HG02970 (cell line): ENCODE results near the gene NBL1.
"Not testable (repeated sequence)": the region's sequence is repeated elsewhere in the genome, so short reads cannot be mapped to it uniquely, and the experiment has no call there.

Source experiments
- ATAC-seq: cut with Tn5 transposase; IDR thresholded peaks from one replicate; pipeline ENCODE4 v1.9.1; 2021; ENCODE audit warnings: mild to moderate bottlenecking, moderate library complexity, moderate number of reproducible peaks; ENCODE audit not compliant: unreplicated experiment, low FRiP score

NBL1 gene

DNA sequence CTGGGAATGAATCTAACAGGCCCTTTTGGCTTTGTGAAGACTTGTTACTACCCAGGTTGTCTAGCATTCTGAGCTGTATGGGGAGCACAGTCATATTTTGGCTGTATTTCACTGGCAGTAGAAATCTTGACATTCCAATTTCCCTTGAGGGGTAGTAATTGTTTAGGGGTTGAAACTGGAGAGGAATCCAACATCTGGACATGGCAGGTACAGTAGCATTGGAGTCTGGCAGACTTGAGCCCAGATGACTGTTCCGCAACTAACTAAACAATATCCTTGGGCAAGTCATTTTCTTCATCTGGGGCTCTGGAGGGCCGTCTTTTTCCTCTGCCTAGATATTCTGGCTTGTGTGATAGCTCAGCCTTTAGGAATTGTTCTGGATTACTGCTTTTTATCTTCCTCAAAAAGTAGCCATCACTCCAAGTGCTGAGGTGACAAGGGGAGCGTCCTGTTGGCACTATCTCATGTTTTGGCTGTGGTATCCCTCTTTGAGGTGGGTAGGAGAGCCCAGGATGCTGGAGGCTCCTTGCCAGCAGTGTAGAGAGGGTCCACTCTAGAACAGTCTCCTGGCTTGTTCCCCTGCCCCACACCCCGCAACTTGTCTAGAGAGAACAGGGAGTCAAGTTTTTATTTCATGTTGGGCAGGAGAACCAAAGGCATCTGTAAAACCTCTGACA lies 22.7 kb upstream of the NBL1 start:
- ATAC-seq: no peak

DNA sequence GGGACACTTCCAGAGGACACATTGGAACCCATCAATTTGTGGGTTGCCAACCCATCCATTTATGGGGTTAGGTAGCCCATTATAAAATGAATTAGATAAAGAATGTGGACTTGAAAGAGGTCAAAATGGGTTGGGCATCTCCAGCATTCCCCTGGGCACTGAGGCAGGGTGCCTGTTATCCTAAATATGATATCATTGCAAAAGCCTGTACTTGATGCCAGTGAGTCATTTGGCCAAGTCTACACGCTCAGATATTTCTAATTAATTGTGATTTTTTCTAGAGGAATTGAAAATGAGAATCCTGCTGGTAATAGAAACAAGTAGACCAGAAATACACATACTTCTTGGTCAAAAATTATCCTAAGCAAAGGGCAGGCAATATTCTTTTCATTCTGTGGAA lies 21.9 kb upstream of the NBL1 start:
- ATAC-seq: no peak

DNA sequence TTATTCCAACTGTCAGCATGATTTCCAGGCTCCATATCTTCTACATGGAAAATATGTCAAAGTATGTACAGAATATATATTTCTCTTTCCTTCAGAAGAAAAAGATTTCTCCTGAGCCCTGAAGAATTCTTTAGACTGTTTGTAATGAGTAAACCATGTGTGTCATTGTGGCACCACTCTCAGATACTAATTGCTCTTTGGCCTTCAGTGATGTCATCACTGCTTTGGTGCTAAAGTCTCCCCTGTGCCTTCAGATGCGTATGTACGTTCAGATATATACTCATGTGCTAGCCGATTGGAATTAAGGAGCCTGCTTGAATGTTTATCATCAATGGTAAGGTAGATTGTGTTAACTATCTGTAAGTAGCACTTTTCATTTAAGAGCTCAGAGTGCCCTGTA lies 20.6 kb upstream of the NBL1 start:
- ATAC-seq: no peak

DNA sequence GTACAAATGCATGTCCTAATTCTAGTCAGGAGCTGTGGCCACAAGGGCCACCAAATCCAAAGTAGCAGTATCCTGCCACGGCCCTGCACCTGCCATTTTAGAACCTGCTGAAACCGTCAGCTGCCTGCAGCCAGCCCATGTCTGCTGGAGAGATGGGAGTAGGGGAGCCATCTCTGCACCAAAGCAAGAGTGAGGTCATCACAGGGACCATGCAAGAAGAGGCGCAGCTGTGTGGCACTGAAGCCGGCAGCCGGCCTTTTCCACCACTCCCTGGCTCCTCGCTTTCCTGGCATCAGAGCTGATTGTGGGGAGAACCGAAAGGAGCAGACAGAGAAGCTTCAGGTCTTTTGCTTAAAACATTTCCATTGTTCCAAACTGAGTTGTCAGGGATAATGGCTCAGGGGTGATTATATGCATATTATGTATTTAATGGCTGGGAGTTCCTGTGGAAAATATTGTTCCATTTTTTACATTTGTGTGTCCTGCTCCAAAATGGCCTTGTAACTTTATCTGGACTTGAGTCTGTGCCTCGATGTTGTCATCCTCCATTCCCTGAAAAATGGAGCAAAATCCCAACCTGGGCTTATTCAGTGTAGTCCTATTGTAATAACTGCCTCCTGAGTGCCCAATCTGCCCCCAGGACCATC lies 18.7 kb upstream of the NBL1 start:
- no peak for ATAC-seq

DNA sequence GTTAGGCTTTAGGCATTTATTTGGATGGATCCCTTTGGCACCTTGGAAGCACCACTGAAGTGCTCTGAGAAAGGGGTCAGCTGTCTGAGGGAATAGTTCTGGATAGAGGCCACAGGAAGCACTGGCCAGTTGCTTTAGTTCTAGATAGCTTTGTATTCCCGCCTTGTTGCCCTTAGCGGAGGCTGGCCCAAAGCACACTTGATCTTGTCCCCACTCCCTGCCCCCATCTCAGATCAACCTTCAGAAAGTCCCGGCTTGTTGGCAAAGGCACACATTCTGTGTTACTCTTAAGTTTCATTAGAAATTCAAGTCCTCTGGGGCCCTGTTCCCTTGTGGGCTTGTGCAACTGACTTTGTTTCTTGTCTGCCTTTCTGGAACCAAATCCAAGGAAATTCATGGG lies 15.2 kb upstream of the NBL1 start:
- ATAC-seq: no peak

DNA sequence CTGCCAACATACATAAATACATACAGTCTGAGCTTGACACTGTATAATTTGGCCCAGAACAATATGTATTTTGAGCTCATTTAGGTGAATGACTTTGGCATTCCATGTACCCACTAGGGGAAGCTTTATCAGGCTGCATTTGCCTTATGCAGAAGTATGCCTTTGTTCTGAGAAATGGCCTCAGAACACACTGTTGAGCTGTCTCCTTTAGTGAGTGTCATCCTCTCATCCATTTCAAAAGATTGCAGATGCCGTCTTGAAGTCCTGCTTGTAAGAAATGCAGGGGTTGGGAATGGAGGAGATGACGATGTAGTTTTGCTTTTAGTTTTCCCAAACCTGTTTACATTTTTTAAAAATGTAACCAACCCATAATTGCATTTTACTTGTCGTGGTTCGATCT lies 14.8 kb upstream of the NBL1 start:
- no peak for ATAC-seq

DNA sequence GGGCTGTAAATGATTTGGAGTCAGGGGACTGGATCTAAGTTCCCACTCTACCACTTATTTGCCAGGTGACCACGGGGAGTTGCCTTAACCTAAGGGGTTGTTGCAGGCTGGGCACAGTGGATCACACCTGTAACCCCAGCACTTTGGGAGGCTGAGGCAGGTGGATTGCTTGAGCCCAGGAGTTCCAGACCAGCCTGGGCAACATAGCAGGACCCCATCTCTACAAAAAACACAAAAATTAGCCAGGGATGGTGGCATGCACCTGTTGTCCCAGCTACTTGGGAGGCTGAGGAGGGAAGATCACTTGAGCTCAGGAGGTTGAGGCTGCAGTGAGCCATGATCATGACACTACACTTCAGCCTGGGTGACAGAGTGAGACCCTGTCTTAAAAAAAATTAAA lies 13.9 kb upstream of the NBL1 start:
- ATAC-seq: not testable (repeated sequence)

DNA sequence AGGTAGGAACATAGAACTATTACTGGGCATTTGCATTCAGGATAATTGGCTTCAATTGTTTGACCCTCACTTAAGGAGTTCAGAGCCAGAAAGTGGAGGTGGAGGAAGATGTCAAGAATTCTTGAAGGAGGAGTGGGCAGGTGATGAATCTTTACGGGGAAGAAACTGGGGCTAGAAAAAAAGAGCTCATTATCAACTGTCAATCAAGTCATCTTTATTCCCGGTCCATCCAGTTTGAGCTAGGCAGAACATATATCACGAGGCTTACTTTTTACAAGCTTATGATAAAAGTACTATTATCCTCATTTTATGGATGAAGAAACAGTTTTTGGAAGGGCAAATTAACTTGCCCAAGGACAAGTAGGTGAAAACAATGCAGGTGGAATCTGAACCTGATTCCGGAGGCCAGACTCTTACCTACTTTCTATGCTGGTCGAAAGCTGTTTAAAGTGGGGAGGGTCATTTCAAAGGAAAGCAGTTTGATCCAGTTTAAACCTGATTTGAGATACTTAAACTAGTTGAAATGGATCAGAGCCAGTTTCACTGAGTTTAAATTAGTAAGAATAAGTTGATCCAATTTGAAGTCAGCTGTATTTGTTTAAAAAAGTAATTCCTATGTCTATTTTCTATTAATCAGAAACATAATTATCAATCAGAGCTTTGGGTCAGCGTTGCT lies 13.3 kb upstream of the NBL1 start:
- no peak for ATAC-seq

DNA sequence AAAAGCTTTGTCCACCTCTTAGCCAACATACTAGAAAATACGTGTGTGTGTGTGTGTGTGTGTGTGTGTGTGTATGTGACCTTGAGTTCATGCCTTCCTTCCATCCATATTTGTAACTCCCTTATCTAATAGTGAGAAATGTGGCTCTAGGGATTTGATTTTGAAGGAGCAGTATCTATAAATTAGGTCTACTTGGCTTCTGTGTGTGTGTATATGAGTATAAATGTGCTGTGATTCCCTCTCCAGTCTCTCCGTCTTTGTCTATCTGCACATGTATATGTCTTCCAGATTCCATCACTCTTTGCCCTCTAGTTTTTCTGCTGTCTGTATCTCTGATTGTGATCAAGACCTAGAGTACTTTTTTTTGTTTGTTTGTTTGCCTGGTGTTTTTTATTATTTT lies 11.9 kb upstream of the NBL1 start:
- no peak for ATAC-seq

DNA sequence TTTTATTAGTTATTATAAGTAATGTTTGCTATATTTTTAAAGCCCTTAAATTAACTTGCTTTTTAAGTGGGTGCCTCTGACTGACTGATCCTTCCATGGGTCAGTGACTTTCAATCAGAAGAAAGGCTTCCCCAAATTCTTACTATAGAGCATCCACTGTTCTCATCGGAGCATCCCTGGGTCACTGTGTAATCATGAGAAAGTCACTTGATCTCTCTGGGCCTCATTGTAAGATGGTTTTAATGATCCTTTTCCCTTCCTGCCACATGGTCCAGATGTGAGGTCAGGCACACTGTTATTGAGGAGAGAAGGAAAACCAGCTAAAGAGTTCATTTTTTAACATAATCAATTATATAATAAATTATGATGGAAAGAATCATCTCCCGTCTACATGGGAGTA lies 11.0 kb upstream of the NBL1 start:
- no peak for ATAC-seq

DNA sequence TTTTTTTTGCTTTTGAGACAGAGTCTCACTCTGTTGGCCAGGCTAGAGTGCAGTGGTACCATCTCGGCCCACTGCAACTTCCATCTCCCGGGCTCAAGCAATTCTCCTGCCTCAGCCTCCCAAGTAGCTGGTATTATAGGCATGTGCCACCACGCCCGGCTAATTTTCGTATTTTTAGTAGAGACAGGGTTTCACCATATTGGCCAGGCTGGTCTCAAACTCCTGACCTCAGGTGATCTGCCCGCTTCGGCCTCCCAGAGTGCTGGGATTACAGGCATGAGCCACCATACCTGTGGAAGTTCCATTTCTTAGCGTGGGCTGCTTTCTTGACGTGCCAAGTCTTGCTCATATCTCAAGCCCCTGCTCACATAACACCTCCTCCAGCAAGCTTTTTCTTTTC lies 9.0 kb upstream of the NBL1 start:
- not testable (repeated sequence) for ATAC-seq

DNA sequence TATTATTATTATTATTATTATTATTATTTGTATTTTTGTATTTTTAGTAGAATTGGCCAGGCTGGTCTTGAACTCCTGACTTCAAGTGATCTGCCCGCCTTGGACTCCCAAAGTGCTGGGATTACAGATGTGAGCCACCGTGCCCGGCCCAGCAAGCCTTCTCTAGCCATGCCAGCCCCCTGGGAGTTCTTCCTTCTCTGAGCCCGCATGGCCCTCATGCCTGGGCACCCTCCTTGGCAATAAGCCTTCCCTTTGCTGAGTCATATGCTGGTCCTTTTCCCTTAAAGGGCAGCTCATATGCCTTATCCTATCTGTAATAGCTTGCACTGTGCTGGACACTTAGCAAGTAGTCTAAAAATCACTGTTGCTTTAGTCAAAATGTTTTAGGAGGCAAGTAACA lies 8.5 kb upstream of the NBL1 start:
- no peak for ATAC-seq

DNA sequence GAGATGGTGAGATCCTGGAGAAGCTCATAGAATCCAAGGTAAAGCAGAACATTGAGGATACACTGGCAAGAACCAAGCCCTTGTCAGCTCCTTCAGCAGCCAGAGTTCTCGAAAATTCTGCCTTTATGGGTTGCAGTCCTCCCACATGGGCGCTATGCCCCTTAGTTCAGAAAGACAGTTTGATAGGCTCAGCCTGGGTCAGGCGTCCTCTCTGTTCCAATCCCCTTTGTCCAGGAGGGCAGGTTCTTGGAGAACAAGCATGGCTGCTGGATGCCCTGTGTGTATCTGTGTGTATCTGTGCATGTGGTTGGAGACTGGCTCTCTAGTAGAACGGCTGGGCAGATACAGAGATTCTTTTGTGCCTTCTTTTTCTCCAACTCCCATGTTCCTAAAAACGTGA lies 8.0 kb upstream of the NBL1 start:
- no peak for ATAC-seq

DNA sequence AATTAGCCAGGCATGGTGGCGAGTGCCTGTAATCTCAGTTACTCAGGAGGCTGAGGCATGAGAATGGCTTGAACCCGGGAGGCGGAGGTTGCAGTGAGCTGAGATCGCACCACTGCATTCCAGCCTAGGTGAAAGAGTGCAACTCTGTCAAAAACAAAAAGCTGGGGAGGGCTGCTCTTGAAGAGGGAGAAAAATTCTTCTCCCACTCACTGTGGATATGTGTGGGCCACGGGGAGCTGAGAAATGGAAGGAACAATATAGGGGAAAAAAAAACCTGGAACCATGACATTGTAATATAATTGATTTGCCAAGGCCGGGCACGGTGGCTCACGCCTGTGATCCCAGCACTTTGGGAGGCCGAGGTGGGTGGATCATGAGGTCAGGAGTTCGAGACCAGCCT lies 7.4 kb upstream of the NBL1 start:
- not testable (repeated sequence) for ATAC-seq

DNA sequence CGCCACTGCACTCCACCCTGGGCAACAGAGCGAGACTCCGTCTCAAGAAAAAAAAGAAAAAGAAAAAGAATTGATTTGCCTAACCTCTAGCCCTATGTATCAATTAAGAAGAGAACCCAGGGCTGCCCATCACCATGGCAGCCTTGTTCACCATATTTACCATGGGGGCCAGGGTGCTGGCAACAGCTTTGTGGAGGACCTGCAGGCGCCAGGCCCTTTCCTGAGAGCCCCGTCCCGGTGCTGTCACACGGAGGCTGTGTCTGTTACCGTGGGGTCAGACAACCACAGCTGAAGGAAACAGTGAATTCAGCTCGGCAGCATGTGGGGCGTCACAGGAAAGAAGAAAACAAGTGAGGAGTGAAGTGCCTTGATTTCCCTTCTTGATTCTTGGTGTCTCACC lies 6.5 kb upstream of the NBL1 start:
- ATAC-seq: no peak

DNA sequence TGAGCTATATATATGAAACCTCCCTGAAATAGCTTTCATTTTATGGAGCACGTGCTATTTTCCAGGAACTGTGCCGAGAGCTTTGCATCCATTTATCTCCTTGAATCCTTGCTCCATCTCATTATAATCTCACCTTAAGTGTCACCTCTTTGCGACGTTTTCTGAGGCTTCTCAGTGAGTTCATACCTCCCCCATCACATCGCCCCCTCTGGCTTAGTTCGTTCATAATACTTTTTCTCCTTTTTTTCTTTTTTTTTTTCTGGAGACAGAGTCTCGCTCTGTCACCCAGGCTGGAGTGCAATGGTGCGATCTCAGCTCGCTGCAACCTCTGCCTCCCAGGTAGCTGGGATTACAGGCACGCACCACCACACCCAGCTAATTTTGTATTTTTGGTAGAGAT lies 4.9 kb upstream of the NBL1 start:
- not testable (repeated sequence) for ATAC-seq

DNA sequence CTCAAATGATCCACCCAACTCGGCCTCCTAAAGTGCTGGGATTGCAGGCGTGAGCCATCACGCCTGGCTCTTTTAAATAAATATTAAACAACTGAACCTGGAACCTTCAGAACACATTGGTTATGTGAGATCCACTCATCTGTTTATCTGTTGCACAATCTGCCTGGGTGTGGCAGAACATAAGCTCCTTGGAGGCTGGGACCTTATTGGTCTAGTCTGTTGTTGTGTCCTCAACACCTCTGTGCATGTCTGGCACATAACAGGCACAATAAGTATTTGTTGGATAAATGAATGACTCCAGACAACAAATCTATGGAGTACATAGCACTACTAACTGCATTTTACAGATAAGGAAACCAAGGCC lies 4.1 kb upstream of the NBL1 start:
- no peak for ATAC-seq

DNA sequence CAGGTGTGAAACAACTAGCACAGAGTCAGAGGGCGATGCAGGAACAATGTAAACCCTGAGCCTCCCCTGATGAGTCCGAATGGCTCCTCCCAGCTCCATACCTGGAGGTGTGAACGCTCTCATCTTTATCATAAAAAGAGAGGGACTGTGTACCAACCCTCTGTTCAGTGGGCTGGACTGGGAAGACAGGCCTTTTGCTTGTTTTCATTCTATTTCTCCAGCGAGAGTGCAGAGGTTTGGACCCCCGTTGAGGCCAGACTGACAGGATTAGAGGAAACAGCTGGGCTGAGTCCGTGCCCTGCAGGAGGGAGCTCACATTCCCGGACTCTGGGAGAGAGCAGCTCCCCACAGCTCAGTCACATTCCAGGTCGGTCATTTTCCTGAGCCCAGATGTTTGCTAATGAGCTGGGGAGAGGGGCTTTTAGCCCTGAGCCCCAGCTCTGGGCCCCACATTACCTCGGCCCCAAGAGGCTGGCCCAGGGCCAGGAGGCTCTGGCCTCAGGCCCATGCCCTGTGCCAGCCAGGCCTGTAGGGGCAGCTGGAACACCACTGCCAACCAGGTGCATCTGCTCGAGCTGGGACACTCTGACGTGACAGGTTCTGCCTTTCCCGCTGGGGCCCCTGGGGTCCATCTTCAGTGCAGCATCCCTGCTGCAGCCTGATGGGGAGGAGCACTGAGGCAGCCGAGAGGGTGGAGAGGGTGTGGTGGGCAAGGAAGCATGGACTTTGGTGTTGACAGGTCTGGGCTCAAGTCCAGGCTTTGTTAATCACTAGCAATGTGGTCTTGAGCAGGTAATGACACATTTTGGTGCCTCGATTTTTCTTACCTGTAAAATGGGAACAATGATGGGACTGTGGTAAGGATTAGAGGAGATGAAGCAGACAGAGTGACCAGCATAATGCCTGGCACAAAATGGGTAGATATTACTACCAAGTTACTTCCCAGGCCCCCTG lies 3.5 kb upstream of the NBL1 start:
- ATAC-seq: no peak

DNA sequence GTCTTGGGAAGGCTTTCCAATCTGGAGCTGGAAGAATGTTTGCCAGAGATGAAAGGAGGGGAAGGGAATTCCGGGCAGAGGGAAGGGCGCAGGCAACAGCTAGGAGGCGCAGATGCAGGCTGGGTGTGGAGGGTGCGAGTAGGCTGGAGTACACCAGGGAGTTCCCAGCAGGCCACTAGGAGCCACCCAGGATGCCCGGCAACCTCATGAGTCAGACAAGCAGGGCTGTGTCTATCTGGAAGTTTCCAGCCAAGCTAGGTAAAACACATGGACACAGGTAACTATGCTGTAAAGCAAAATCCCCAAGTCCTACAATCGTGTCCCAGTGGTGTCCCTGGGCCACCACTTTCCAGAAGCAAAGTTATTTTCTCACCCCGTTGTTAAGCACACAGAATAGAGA lies 990 bp upstream of the NBL1 start:
- no peak for ATAC-seq

DNA sequence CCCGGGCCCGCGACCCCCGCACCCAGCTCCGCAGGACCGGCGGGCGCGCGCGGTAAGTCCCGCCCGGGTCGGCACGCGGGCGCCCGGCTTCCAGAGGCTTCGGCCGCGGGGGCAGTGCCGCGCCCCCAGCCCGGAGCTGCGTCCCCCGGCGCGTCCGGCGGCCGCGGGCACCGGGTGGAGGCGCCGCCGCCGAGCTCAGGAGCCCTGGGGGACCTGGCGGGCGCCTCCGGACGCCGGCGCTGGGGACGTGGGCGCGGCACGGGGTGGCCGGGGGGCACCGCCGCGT lies 227 bp downstream of the NBL1 start:
- ATAC-seq: no peak

DNA sequence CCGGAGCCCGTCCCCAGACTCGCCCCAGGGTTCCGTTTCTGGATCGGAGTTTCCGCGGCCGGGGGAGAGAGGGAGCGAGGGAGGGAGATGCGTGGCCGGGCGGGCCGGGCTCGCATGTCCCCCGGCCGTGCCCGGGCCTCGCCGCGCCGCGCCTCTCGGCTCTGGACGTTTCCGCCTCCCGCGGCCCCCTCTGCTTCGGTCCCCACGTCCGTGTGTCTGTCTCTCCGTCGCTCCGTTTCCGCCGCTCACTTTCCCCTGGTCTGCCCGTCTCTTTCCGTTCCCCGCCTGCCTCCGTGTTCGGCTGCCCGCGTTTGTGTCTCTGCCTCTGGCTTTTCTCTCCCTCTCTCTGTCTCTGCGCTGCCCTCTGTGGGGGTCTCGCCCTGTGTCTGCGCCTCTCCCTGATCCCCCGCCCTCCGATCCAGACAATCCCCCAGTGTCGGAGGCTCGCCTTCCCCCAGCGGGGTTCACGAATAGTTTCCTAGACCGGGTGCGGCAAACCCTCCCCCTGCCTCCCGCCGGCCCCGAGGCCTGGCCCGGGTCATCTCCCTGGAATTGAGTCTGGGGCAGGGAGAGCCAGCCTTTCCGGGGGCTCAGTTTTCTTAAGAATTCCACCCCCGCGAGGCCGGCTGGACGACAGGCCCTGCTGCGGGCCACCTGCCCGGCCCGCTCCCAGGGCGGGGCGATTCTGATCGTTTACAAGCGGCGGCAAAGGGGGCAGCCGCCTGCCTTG lies 735 bp downstream of the NBL1 start:
- no peak for ATAC-seq
